GM23248 (cell line): ENCODE measurements around the gene SH3YL1. TPM values are rescaled to one million over a fixed set of nuclear protein-coding genes. Genes with fewer than 3 reads are reported as not detected.
A peak's percentile ranks its signal among the peaks of the same experiment; 100 is the strongest.

Source experiments
- DNase-seq: peaks from one replicate; pipeline ENCODE4 v3.0.0-alpha.2; 2015
- H2AFZ ChIP-seq: fragments of 200-600 bp; sonication (generic); 2 replicates; pipeline ENCODE4 v1.6.1; 2016; ENCODE audit warnings: antibody characterized with exemption
- H3F3A ChIP-seq: fragments of 200-600 bp; sonication (generic); 2 replicates; pipeline ENCODE4 v1.6.1; 2016; ENCODE audit warnings: mild to moderate bottlenecking, antibody characterized with exemption, mixed run types; ENCODE audit not compliant: insufficient read depth
- H3K27ac ChIP-seq: fragments of 200-600 bp; sonication (generic); 2 replicates; pipeline ENCODE4 v1.5.1; 2016; ENCODE audit warnings: mild to moderate bottlenecking
- H3K27me3 ChIP-seq: fragments of 200-600 bp; sonication (generic); replicated peaks from 2 replicates; pipeline ENCODE4 v1.6.1; 2016; ENCODE audit warnings: mild to moderate bottlenecking; ENCODE audit not compliant: insufficient read depth
- H3K36me3 ChIP-seq: fragments of 200-600 bp; sonication (generic); 2 replicates; pipeline ENCODE4 v1.6.1; 2016; ENCODE audit warnings: low read depth, mild to moderate bottlenecking
- H3K4me1 ChIP-seq: fragments of 200-600 bp; sonication (generic); 2 replicates; pipeline ENCODE4 v1.6.1; 2016; ENCODE audit warnings: mild to moderate bottlenecking; ENCODE audit not compliant: insufficient read depth
- H3K4me2 ChIP-seq: fragments of 200-600 bp; sonication (generic); one replicate; pipeline ENCODE4 v1.6.1; 2016; ENCODE audit warnings: mild to moderate bottlenecking; ENCODE audit not compliant: unreplicated experiment
- H3K4me3 ChIP-seq: fragments of 200-600 bp; sonication (generic); 2 replicates; pipeline ENCODE4 v1.5.1; 2016; ENCODE audit warnings: mild to moderate bottlenecking
- H3K79me2 ChIP-seq: fragments of 200-600 bp; sonication (generic); 2 replicates; pipeline ENCODE4 v1.6.1; 2016; ENCODE audit warnings: mild to moderate bottlenecking; ENCODE audit not compliant: insufficient read depth
- H3K9ac ChIP-seq: fragments of 200-600 bp; sonication (generic); 2 replicates; pipeline ENCODE4 v1.6.1; 2016; ENCODE audit warnings: mild to moderate bottlenecking
- H3K9me2 ChIP-seq: fragments of 200-600 bp; sonication (generic); 2 replicates; pipeline ENCODE4 v1.6.1; 2016; ENCODE audit warnings: mixed run types, mild to moderate bottlenecking, moderate library complexity; ENCODE audit not compliant: insufficient read depth
- H3K9me3 ChIP-seq: fragments of 200-600 bp; sonication (generic); one replicate; pipeline ENCODE4 v1.6.1; 2017; ENCODE audit warnings: low read depth
- H4K20me1 ChIP-seq: fragments of 200-600 bp; sonication (generic); 2 replicates; pipeline ENCODE4 v1.6.0; 2016; ENCODE audit not compliant: insufficient read depth
- EZH2 ChIP-seq: fragments of 200-600 bp; sonication (generic); IDR thresholded peaks from 2 replicates; pipeline ENCODE4 v1.6.1; 2018; ENCODE audit warnings: antibody characterized with exemption, mild to moderate bottlenecking; ENCODE audit not compliant: insufficient read depth, poor library complexity, severe bottlenecking
- EZH2phosphoT487 ChIP-seq: fragments of 200-600 bp; sonication (generic); IDR thresholded peaks from 2 replicates; pipeline ENCODE4 v1.6.1; 2018; ENCODE audit warnings: antibody characterized with exemption, moderate library complexity, mild to moderate bottlenecking, low read depth; ENCODE audit not compliant: insufficient read depth
- WGBS, 2 experiments: methylation state at CpG; one replicate each; pipeline ENCODE4 v1.1.6; 2015 to 2017; ENCODE audit warnings: low lambda C conversion rate in 2 of 2, low coverage in 1 of 2; ENCODE audit errors: missing lambda C conversion rate in 2 of 2; 5-methylcytosine and 5-hydroxymethylcytosine counted together
- in situ Hi-C: fragments of 300-500 bp; cut with MboI; formaldehyde crosslinking; loops from 2 replicates; pipeline ENCODE4 v1.15.0; 2020
- polyA plus RNA-seq: library from polyadenylated mRNA; unstranded; fragments of >200 nt; fragmentation: Nextera tagmentation; extraction: Ambion mirVana; gene quantifications from 2 replicates; pipeline ENCODE4 v1.2.1, GENCODE V29; 2016
- total RNA-seq: library from RNA; depleted of rRNA; stranded (reverse); fragments of >200 nt; shearing (Covaris generic); gene quantifications from 2 replicates; pipeline ENCODE4 v1.2.3, GENCODE V29; 2014

The SH3YL1 gene
- total and polyA plus RNA-seq, 2 experiments from 2014 or later: 24.0 to 25.2 TPM

- Histone ChIP-seq H3K36me3 (no peaks in the 10 kb centered on the region), H3K27ac (no peak overlapping the region), H3K4me1 (peaks cover 24% of the 10 kb centered on the region), H3K4me2 (no peak overlapping the region), H2AFZ (no peak overlapping the region), H3K79me2 (no peaks in the 10 kb centered on the region), H3K9ac (no peak overlapping the region), H3K9me2 (no peaks in the 10 kb centered on the region), H3K27me3 (peaks cover 4% of the 10 kb centered on the region; the same call in 1 of the 2 replicates), H4K20me1 (no peaks in the 10 kb centered on the region), H3K4me3 (no peak overlapping the region), H3F3A (peaks cover 37% of the 10 kb centered on the region), H3K9me3 (no peaks in the 10 kb centered on the region)
- no peak for TF ChIP-seq EZH2
- TF ChIP-seq EZH2phosphoT487: no peak
- no peak for DNase-seq
- WGBS, 2 experiments: 67 to 80% methylated on average over 20 of the region's 20 CpGs
- in situ Hi-C loops: no loop called here
These were observed 23.1 kb upstream of the SH3YL1 start for GRCh38 chr2:286774-287392.

GRCh38 chr2:286035-286434 is 22.2 kb upstream of the SH3YL1 start:
- peak overlapping the region; percentile 35 for H3K4me2 ChIP-seq
- whole genome bisulfite sequencing, 2 experiments: 80 to 83% methylated on average over 6 of the region's 6 CpGs
- in situ Hi-C loops: no loop called here

DNA sequence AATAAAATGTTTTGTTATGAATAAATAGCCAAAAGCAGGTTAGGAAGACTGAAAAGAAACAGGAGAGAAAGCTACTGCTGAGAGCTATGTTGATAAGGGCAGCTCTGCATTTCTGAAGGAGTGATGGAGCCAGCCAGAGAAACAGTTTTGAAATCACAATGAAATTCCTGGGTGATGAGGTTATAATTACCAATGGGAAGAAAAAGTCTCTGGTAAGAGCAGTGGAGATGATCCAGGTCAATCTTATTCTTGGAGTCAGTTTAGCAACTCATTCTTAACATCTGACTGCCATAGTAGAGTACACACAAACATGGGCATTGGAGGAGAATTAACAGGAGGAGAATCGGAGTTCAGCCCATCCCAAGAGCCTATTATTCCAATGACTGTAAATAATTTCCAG is 21.7 kb upstream of the SH3YL1 start:
- in situ Hi-C loops: no loop called here
- H2AFZ ChIP-seq: no peak overlapping the region
- no peaks in the 10 kb centered on the region for H3K9me3 ChIP-seq
- peaks cover 4% of the 10 kb centered on the region; the same call in 1 of the 2 replicates for H3K27me3 ChIP-seq
- H4K20me1 ChIP-seq: no peaks in the 10 kb centered on the region
- no peaks in the 10 kb centered on the region for H3K36me3 ChIP-seq
- H3K27ac ChIP-seq: peak overlapping the region; percentile 44
- no peaks in the 10 kb centered on the region for H3K79me2 ChIP-seq
- no peak overlapping the region for H3K4me3 ChIP-seq
- H3K4me2 ChIP-seq: peak overlapping the region; percentile 35
- no peaks in the 10 kb centered on the region for H3K9me2 ChIP-seq
- H3F3A ChIP-seq: peaks cover 37% of the 10 kb centered on the region
- WGBS, 2 experiments: 3 to 19% methylated on average over 1 of the region's 1 CpG
- no peak for TF ChIP-seq EZH2phosphoT487
- TF ChIP-seq EZH2: no peak
- DNase-seq: peak; percentile 86
- no peak overlapping the region for H3K9ac ChIP-seq
- peaks cover 24% of the 10 kb centered on the region for H3K4me1 ChIP-seq

More at GRCh38 chr2:286035-286434, 22.2 kb upstream of the SH3YL1 start:
- Histone ChIP-seq H2AFZ (no peak overlapping the region), H3K9ac (no peak overlapping the region), H3K27me3 (peaks cover 4% of the 10 kb centered on the region; the same call in 1 of the 2 replicates), H4K20me1 (no peaks in the 10 kb centered on the region), H3K27ac (no peak overlapping the region), H3K9me3 (no peaks in the 10 kb centered on the region), H3K9me2 (no peaks in the 10 kb centered on the region), H3K4me1 (peaks cover 24% of the 10 kb centered on the region), H3K79me2 (no peaks in the 10 kb centered on the region), H3K4me3 (no peak overlapping the region), H3K36me3 (no peaks in the 10 kb centered on the region), H3F3A (peaks cover 37% of the 10 kb centered on the region)
- no peak for TF ChIP-seq EZH2
- no peak for TF ChIP-seq EZH2phosphoT487
- DNase-seq: no peak

- H4K20me1 ChIP-seq: no peaks in the 10 kb centered on the region
- H3K4me2 ChIP-seq: peak overlapping the region; percentile 34
- peaks cover 24% of the 10 kb centered on the region for H3K4me1 ChIP-seq
- in situ Hi-C loops: no loop called here
- no peaks in the 10 kb centered on the region for H3K9me2 ChIP-seq
- DNase-seq: no peak
- H3K27ac ChIP-seq: peak overlapping the region; percentile 44
- no peak overlapping the region for H3K9ac ChIP-seq
- H3F3A ChIP-seq: peaks cover 37% of the 10 kb centered on the region
- TF ChIP-seq EZH2phosphoT487: no peak
- no peak for TF ChIP-seq EZH2
- no peak overlapping the region for H3K4me3 ChIP-seq
- 70 to 74% methylated on average over 13 of the region's 13 CpGs for WGBS, 2 experiments
- H2AFZ ChIP-seq: no peak overlapping the region
- H3K9me3 ChIP-seq: no peaks in the 10 kb centered on the region
- peaks cover 4% of the 10 kb centered on the region; the same call in 1 of the 2 replicates for H3K27me3 ChIP-seq
- H3K79me2 ChIP-seq: no peaks in the 10 kb centered on the region
- 0 out of 2 replicates have a peak, but pooled peaks cover 3% of the 10 kb centered on the region for H3K36me3 ChIP-seq
These were observed 21.2 kb upstream of the SH3YL1 start for GRCh38 chr2:284896-285492.
